ENCODE results near the gene ZNF19.
A peak's percentile ranks its signal among the peaks of the same experiment; 100 is the strongest.

ZNF19 gene

GRCh38 chr16:71482569-71482968, 6.6 kb downstream of the ZNF19 start:
- TF ChIP-seq POLR2A (IDR thresholded peaks at IDR 0.05; ENCODE audit: extremely low read depth, insufficient read length) (no peak), MYC (IDR thresholded peaks at IDR 0.05; ENCODE audit: low read depth, low read length) (no peak), CTCF (IDR thresholded peaks at IDR 0.05; ENCODE audit: low read depth, low read length) (no peak), MAX (IDR thresholded peaks at IDR 0.05; ENCODE audit: low read depth, low read length) (no peak)
- no peak overlapping the region for H3K4me3 ChIP-seq (ENCODE audit: low read depth, low read length)
- no peak for DNase-seq (ENCODE audit: low read depth)

GRCh38 chr16:71480956-71481355, 8.2 kb downstream of the ZNF19 start:
- TF ChIP-seq CTCF (IDR thresholded peaks at IDR 0.05; ENCODE audit: low read depth, low read length) (no peak), MAX (IDR thresholded peaks at IDR 0.05; ENCODE audit: low read depth, low read length) (no peak), POLR2A (IDR thresholded peaks at IDR 0.05; ENCODE audit: extremely low read depth, insufficient read length) (no peak), MYC (IDR thresholded peaks at IDR 0.05; ENCODE audit: low read depth, low read length) (no peak)
- H3K4me3 ChIP-seq (ENCODE audit: low read depth, low read length), result no peak overlapping the region
- DNase-seq (ENCODE audit: low read depth), result no peak

GRCh38 chr16:71479420-71479819, 9.7 kb downstream of the ZNF19 start:
- H3K4me3 ChIP-seq (ENCODE audit: low read depth, low read length), result no peak overlapping the region
- TF ChIP-seq CTCF (IDR thresholded peaks at IDR 0.05; ENCODE audit: low read depth, low read length) (peak; percentile 75), MAX (IDR thresholded peaks at IDR 0.05; ENCODE audit: low read depth, low read length) (no peak)
- DNase-seq (ENCODE audit: low read depth), result peak; percentile 50

GRCh38 chr16:71476457-71477124, 12.5 kb downstream of the ZNF19 start:
- no peak overlapping the region for H3K4me3 ChIP-seq (ENCODE audit: low read depth, low read length)
- TF ChIP-seq MAX (IDR thresholded peaks at IDR 0.05; ENCODE audit: low read depth, low read length), result no peak
- no peak for TF ChIP-seq MYC (IDR thresholded peaks at IDR 0.05; ENCODE audit: low read depth, low read length)
- no peak for TF ChIP-seq POLR2A (IDR thresholded peaks at IDR 0.05; ENCODE audit: extremely low read depth, insufficient read length)
- TF ChIP-seq CTCF (IDR thresholded peaks at IDR 0.05; ENCODE audit: low read depth, low read length), result no peak
- DNase-seq (ENCODE audit: low read depth), result no peak

- no peak for TF ChIP-seq POLR2A (IDR thresholded peaks at IDR 0.05; ENCODE audit: extremely low read depth, insufficient read length)
- no peak for TF ChIP-seq CTCF (IDR thresholded peaks at IDR 0.05; ENCODE audit: low read depth, low read length)
- no peak for TF ChIP-seq MAX (IDR thresholded peaks at IDR 0.05; ENCODE audit: low read depth, low read length)
- no peak for DNase-seq (ENCODE audit: low read depth)
- no peak overlapping the region for H3K4me3 ChIP-seq (ENCODE audit: low read depth, low read length)
Measured at GRCh38 chr16:71474864-71475263, 14.3 kb downstream of the ZNF19 start.
